Cardiac fibroblast (primary cell): ENCODE results near the gene SMOC2.

Experiments
- DNase-seq, 2 donors: peaks; one replicate each; pipeline versions ENCODE4 v3.0.0 to v3.0.0-alpha.2; 2010; ENCODE audit warnings: low read depth in 2 of 2
- H3K4me3 ChIP-seq, 2 donors: replicated peaks in 1 of 2; 1 replicate in 1 of 2; 2 replicates in 1 of 2; pipeline ENCODE4 v1.5.1; 2011; ENCODE audit warnings: low read depth in 2 of 2, low read length in 2 of 2, mild to moderate bottlenecking in 2 of 2, moderate library complexity in 1 of 2
- TF ChIP-seq, protein P1 (sequence below): IDR thresholded peaks from one replicate; pipeline ENCODE4 v1.5.1; 2011; ENCODE audit warnings: low read depth, mild to moderate bottlenecking, low read length, inconsistent platforms

SMOC2 gene

DNA sequence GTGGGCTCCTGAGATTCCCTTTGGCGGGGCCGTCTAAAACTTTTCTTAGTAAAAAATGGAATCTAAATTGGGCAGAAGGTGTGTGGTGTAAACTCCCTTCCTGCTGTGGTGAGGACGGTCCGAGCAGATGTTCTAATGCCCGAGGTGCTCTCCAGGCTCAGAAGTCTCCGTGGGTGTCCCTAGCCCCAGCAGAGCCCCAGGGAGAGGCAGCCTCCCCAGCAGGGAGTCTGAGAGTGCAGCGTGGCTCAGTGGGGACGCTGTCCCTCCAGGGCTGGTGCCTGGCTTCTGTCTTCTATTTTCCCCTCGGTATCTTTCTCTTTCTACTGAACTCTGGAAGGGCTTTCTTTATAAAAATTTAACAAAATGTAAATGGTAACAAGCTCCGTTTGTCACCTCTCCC, 208.2 kb downstream of the SMOC2 start:
- TF ChIP-seq, protein P1, sequence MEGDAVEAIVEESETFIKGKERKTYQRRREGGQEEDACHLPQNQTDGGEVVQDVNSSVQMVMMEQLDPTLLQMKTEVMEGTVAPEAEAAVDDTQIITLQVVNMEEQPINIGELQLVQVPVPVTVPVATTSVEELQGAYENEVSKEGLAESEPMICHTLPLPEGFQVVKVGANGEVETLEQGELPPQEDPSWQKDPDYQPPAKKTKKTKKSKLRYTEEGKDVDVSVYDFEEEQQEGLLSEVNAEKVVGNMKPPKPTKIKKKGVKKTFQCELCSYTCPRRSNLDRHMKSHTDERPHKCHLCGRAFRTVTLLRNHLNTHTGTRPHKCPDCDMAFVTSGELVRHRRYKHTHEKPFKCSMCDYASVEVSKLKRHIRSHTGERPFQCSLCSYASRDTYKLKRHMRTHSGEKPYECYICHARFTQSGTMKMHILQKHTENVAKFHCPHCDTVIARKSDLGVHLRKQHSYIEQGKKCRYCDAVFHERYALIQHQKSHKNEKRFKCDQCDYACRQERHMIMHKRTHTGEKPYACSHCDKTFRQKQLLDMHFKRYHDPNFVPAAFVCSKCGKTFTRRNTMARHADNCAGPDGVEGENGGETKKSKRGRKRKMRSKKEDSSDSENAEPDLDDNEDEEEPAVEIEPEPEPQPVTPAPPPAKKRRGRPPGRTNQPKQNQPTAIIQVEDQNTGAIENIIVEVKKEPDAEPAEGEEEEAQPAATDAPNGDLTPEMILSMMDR: no peak
- no peak overlapping the region for H3K4me3 ChIP-seq

DNA sequence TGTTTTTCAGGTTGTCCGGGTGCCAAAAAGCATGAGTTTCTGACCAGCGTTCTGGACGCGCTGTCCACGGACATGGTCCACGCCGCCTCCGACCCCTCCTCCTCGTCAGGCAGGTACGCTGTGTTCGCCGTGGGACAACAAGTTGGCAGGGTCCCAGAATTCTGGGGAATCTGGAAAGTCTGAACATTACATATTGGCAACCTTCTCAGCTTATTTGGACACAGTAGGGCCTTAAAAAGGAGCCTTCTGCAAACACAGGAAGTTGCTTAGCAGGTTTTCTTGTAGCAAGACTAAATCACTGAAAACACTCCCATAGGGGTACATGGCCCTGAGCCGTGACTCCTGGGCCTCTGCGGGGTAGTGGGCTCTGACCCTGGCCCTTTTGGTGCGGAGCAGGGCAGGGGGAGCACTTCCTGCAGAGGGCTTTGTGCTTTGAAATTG, 209.7 kb downstream of the SMOC2 start:
- DNase-seq: no peak
- TF ChIP-seq, protein P1: no peak
- no peak overlapping the region for H3K4me3 ChIP-seq

More for the DNA sequence above, 208.2 kb downstream of the SMOC2 start:
- DNase-seq: no peak

DNA sequence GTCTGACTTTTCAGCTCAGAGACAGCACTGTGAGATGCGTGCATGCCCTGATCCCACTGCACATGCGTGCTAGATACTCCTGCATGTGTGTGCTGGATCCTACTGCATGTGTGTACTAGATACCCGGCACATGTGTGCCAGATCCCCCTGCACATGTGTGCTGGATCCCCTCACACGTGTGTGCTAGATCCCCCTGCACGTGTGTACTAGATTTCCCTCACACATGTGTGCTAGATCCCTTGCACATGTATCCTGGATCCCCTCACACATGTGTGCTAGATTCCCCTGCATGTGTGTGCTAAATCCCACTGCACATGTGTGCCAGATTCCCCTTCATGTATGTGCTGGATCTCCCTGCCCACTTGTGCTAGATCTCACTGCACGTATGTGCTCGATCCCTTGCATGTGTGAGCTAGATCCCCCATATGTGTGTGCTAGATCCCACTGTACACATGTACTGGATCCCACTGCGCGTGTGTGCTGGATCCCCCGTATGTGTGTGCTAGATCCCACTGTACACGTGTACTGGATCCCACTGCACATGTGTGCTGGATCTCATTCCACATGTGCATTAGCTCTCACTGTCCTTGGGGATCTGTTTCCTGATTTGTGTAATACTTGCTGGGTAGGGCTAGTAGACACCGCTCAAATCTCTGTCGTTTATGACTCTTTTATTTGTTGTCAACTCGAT, 214.6 kb downstream of the SMOC2 start:
- no peak overlapping the region for H3K4me3 ChIP-seq
- DNase-seq: no peak
- TF ChIP-seq, protein P1: no peak

DNA sequence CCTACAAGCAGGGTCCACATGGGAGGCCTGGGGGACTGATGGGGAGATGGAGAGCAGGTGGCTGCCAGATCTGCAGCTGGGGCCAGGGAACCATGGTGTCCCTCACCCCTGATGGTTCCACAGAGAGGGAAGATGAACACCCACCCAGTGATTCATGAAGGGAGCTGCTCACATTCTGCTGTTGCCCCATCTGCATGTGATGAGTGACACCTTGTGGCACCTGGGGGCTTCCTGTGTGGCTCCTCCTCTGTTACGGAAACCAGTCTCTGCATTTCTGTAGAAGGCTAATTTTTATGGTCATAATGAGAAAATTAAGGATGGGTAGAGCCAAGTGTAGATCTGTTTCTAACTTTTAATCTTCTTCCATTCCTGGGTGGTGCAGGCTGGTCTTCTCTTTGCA, 217.1 kb downstream of the SMOC2 start:
- no peak for DNase-seq
- no peak overlapping the region for H3K4me3 ChIP-seq
- TF ChIP-seq, protein P1: no peak

DNA sequence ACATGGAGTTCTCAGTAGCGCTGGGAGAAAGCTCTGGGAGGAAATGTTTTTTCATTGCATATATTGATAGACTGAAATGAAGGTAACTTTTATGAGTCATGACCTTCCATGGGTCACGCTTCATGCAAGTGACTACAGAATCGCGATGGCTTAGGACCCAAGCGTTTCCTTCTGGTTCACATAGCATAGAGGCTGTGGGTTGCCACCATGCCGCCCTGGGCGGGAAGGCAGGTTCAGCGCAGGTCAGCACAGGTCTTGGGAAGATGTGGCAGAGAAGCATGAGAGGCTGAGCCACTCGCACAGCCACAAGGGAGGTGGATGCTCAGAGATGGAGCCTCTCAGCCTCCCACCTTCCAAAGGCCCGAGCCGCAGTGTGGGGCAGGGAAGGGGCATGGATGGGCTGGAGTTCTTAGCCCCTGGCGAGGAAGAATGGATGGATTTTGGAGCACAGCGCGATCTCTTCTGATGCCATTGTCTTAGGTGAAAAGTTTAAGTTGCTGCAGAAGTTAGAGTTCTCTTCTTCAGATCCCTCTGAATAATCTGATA, 219.5 kb downstream of the SMOC2 start:
- no peak overlapping the region for H3K4me3 ChIP-seq
- TF ChIP-seq, protein P1: no peak
- DNase-seq: no peak

DNA sequence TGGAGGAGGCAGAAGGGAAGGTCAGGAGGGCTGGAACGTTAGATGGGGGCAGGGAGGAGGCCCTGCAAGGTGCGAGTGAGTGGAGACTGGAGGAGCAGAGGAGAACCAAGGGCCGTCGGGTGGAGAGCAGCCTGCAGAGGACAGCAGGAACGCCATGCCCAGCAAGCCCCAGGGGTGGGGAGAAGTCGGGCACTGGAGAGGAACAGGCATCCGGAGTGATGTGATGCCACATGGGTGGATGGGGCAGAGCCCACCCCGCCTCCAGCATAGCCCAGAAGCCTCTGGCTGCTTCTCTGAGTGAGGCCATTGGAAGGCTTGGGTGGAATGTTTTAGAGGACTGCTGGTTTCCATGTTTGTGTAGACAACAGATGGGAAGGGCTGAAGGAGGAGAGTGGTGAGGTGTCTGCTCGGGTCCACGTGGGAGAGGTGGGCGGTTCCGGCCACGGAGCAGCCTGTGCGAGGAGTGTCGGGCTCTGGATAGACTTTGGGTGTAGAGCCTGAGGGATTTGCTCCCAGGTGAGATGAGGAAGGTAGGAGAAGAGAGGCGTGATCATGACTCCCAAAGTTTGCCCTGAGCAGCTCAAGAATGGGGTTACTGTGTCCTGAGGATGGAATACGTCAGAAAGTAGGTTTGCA, 221.4 kb downstream of the SMOC2 start:
- TF ChIP-seq, protein P1: no peak
- no peak overlapping the region for H3K4me3 ChIP-seq
- DNase-seq: no peak
